Fibroblast of lung (primary cell): ENCODE data around the gene GRB10. TPM values are rescaled to one million over a fixed set of nuclear protein-coding genes. Genes with fewer than 3 reads are reported as not detected.
A peak's percentile ranks its signal among the peaks of the same experiment; 100 is the strongest.

Experiments used
- DNase-seq, 2 donors: peaks; one replicate each; pipeline versions ENCODE4 v3.0.0 to v3.0.0-alpha.2; 2010; ENCODE audit warnings: low read depth in 2 of 2
- H2AFZ ChIP-seq: 2 replicates; pipeline ENCODE4 v1.5.1; 2012; ENCODE audit warnings: low read length, control low read depth, inconsistent platforms
- H3K27ac ChIP-seq: 2 replicates; pipeline ENCODE4 v1.5.1; 2011; ENCODE audit warnings: low read length, control low read depth; ENCODE audit not compliant: insufficient read depth
- H3K27me3 ChIP-seq: 2 replicates; pipeline ENCODE4 v1.5.1; 2011; ENCODE audit warnings: mild to moderate bottlenecking, low read length; ENCODE audit not compliant: control insufficient read depth, insufficient read depth
- H3K36me3 ChIP-seq: 2 replicates; pipeline ENCODE4 v1.5.1; 2011; ENCODE audit warnings: low read length; ENCODE audit not compliant: control insufficient read depth, insufficient read depth
- H3K4me1 ChIP-seq: 2 replicates; pipeline ENCODE4 v1.5.1; 2011; ENCODE audit warnings: low read length; ENCODE audit not compliant: control insufficient read depth, insufficient read depth; ENCODE audit errors: extremely low read depth
- H3K4me2 ChIP-seq: 2 replicates; pipeline ENCODE4 v1.5.1; 2011; ENCODE audit warnings: low read length, control low read depth; ENCODE audit not compliant: insufficient read depth; ENCODE audit errors: extremely low read depth
- H3K4me3 ChIP-seq, 4 experiments: fragments of 200-600 bp in 1 of 4; sonication (generic) in 1 of 4; replicated peaks in 1 of 4; 2 replicates each; pipeline ENCODE4 v1.5.1; 2011 to 2016; ENCODE audit warnings: low read length in 4 of 4, low read depth in 3 of 4, mild to moderate bottlenecking in 3 of 4, control low read depth in 2 of 4, inconsistent platforms in 1 of 4, mixed read lengths in 1 of 4; ENCODE audit not compliant: insufficient read depth in 1 of 4; ENCODE audit errors: control extremely low read depth in 1 of 4
- H3K79me2 ChIP-seq: 2 replicates; pipeline ENCODE4 v1.5.1; 2012; ENCODE audit warnings: mild to moderate bottlenecking, low read length, inconsistent platforms; ENCODE audit not compliant: control insufficient read depth, insufficient read depth
- H3K9ac ChIP-seq: 2 replicates; pipeline ENCODE4 v1.5.1; 2011; ENCODE audit warnings: mild to moderate bottlenecking, low read length, control low read depth; ENCODE audit not compliant: insufficient read depth
- H3K9me3 ChIP-seq: 2 replicates; pipeline ENCODE4 v1.5.1; 2012; ENCODE audit warnings: low read depth, low read length; ENCODE audit not compliant: control insufficient read depth, insufficient read depth
- H4K20me1 ChIP-seq: 2 replicates; pipeline ENCODE4 v1.5.1; 2011; ENCODE audit warnings: low read length; ENCODE audit not compliant: control insufficient read depth, insufficient read depth; ENCODE audit errors: extremely low read depth
- CTCF ChIP-seq, 2 donors: IDR thresholded peaks in 1 of 2; conservative IDR thresholded peaks in 1 of 2; 1 replicate in 1 of 2; 2 replicates in 1 of 2; pipeline ENCODE4 v1.5.1; 2011 to 2012; ENCODE audit warnings: low read length in 2 of 2, control low read depth in 1 of 2, inconsistent platforms in 1 of 2, low read depth in 1 of 2, mild to moderate bottlenecking in 1 of 2
- EZH2 ChIP-seq: IDR thresholded peaks from 2 replicates; pipeline ENCODE4 v1.5.1; 2012; ENCODE audit warnings: low read length, control low read depth, mild to moderate bottlenecking; ENCODE audit errors: missing control alignments
- polyA plus RNA-seq, 2 donors: library from polyadenylated mRNA; depleted of rRNA in 1 of 2; stranded (reverse) in 1 of 2; unstranded in 1 of 2; fragments of >200 nt; gene quantifications; 2 replicates each; pipeline ENCODE4 v1.2.1, GENCODE V29; 2011 to 2012; ENCODE audit warnings: missing spikeins in 1 of 2
- total RNA-seq: library from RNA; depleted of rRNA; stranded (reverse); fragments of >200 nt; gene quantifications from 2 replicates; pipeline ENCODE4 v1.2.1, GENCODE V29; 2014

The GRB10 gene
- total and polyA plus RNA-seq, 2 donors (not counting 1 experiment from before 2014, with no cell fraction given), result 11.1 to 64.1 TPM

GRCh38 chr7:50812094-50812493 lies 29.4 kb upstream of the GRB10 start:
- H3K4me1 ChIP-seq, result no peaks in the 10 kb centered on the region
- no peak overlapping the region for H3K9ac ChIP-seq
- H3K27me3 ChIP-seq, result peaks cover 6% of the 10 kb centered on the region
- no peak overlapping the region for H3K4me2 ChIP-seq
- TF ChIP-seq EZH2 (no peak), CTCF (conservative IDR thresholded peaks at IDR 0.05 in 1 of 2, IDR thresholded peaks at IDR 0.05 in 1 of 2; ENCODE audit: low read depth in 1 of 2, low read length in 2 of 2) (no peak)
- H3K4me3 ChIP-seq, result no peak overlapping the region
- H2AFZ ChIP-seq, result no peak overlapping the region
- H3K36me3 ChIP-seq, result no peaks in the 10 kb centered on the region
- H3K9me3 ChIP-seq, result no peaks in the 10 kb centered on the region
- no peak overlapping the region for H3K27ac ChIP-seq
- no peaks in the 10 kb centered on the region for H4K20me1 ChIP-seq
- H3K79me2 ChIP-seq, result no peaks in the 10 kb centered on the region
- no peak for DNase-seq

GRCh38 chr7:50808282-50808888 lies 25.7 kb upstream of the GRB10 start:
- Histone ChIP-seq H3K4me1 (no peaks in the 10 kb centered on the region), H3K4me3 (no peak overlapping the region), H3K9ac (no peak overlapping the region), H3K4me2 (no peak overlapping the region), H3K79me2 (no peaks in the 10 kb centered on the region), H3K36me3 (no peaks in the 10 kb centered on the region), H3K27me3 (peaks cover 6% of the 10 kb centered on the region), H3K9me3 (no peaks in the 10 kb centered on the region), H3K27ac (no peak overlapping the region), H2AFZ (no peak overlapping the region), H4K20me1 (no peaks in the 10 kb centered on the region)
- no peak for DNase-seq
- TF ChIP-seq CTCF (conservative IDR thresholded peaks at IDR 0.05 in 1 of 2, IDR thresholded peaks at IDR 0.05 in 1 of 2; ENCODE audit: low read depth in 1 of 2, low read length in 2 of 2) (no peak), EZH2 (no peak)

- Histone ChIP-seq H3K4me3 (no peak overlapping the region), H3K4me2 (no peak overlapping the region), H3K9me3 (no peaks in the 10 kb centered on the region), H3K4me1 (no peaks in the 10 kb centered on the region), H4K20me1 (no peaks in the 10 kb centered on the region), H3K79me2 (no peaks in the 10 kb centered on the region), H3K9ac (no peak overlapping the region), H3K27ac (no peak overlapping the region), H2AFZ (no peak overlapping the region), H3K27me3 (peaks cover 6% of the 10 kb centered on the region), H3K36me3 (no peaks in the 10 kb centered on the region)
- TF ChIP-seq EZH2, result no peak
- TF ChIP-seq CTCF (conservative IDR thresholded peaks at IDR 0.05 in 1 of 2, IDR thresholded peaks at IDR 0.05 in 1 of 2; ENCODE audit: low read depth in 1 of 2, low read length in 2 of 2), result no peak
- DNase-seq, result peak in 1 of 2 donors; percentile 82
Measured at GRCh38 chr7:50807026-50807730, 24.5 kb upstream of the GRB10 start.
